A673 (cell line): Measurements from ENCODE around the gene LMF1. TPM values are rescaled to one million over a fixed set of nuclear protein-coding genes. Genes with fewer than 3 reads are reported as not detected.

Experiments used
- BruUV-seq: library from RNA; stranded (reverse); fragments of 400-500 nt; replicated peaks from 2 replicates; lab custom pipeline; 2021; lab: Mats Ljungman, UMichigan
- CTCF ChIA-PET: fragments of 300-600 bp; sonication (Branson Sonifier 250); formaldehyde crosslinking; loops from one replicate; lab custom pipeline; 2022; ENCODE audit warnings: antibody characterized with exemption; lab: Charles Lee
- POLR2A ChIA-PET: fragments of 300-600 bp; sonication (Branson Sonifier 250); formaldehyde crosslinking; loops from one replicate; lab custom pipeline; 2022; ENCODE audit warnings: antibody characterized with exemption; ENCODE audit not compliant: low non-redundant PET; lab: Charles Lee
- DNase-seq: peaks from one replicate; pipeline ENCODE4 v3.0.0-alpha.2; 2015; ENCODE audit warnings: low spot score
- H3K27ac ChIP-seq: fragments of 200-600 bp; sonication (generic); 2 replicates; pipeline ENCODE4 v1.5.1; 2016; ENCODE audit warnings: mixed run types, low read depth, mild to moderate bottlenecking, mixed read lengths, antibody characterized with exemption, low read length; ENCODE audit not compliant: poor library complexity, severe bottlenecking
- H3K27me3 ChIP-seq: fragments of 200-600 bp; sonication (generic); replicated peaks from 2 replicates; pipeline ENCODE4 v1.6.1; 2017; ENCODE audit warnings: mixed run types, low read depth, mild to moderate bottlenecking, mixed read lengths, antibody characterized with exemption, low read length; ENCODE audit not compliant: insufficient read depth, poor library complexity
- H3K36me3 ChIP-seq: fragments of 200-600 bp; sonication (generic); 2 replicates; pipeline ENCODE4 v1.6.1; 2016; ENCODE audit warnings: mixed run types, mild to moderate bottlenecking, mixed read lengths, antibody characterized with exemption, low read length; ENCODE audit not compliant: insufficient read depth, poor library complexity, severe bottlenecking
- H3K4me1 ChIP-seq: fragments of 200-600 bp; sonication (generic); 2 replicates; pipeline ENCODE4 v1.6.1; 2017; ENCODE audit warnings: mixed run types, mild to moderate bottlenecking, mixed read lengths, antibody characterized with exemption, low read length; ENCODE audit not compliant: insufficient read depth, poor library complexity, severe bottlenecking
- H3K4me3 ChIP-seq: fragments of 200-600 bp; sonication (generic); 2 replicates; pipeline ENCODE4 v1.5.1; 2016; ENCODE audit warnings: low read depth, mixed run types, mild to moderate bottlenecking, mixed read lengths, low read length; ENCODE audit not compliant: poor library complexity, severe bottlenecking
- H3K9me3 ChIP-seq: fragments of 200-600 bp; sonication (generic); 2 replicates; pipeline ENCODE4 v1.6.1; 2016; ENCODE audit warnings: mixed run types, low read depth, mild to moderate bottlenecking, mixed read lengths, antibody characterized with exemption, low read length; ENCODE audit not compliant: poor library complexity, severe bottlenecking
- CTCF ChIP-seq: fragments of 300-800, 200-600 bp; sonication (generic); conservative IDR thresholded peaks from 2 replicates; pipeline ENCODE4 v1.5.1; 2017; ENCODE audit warnings: low read depth, mild to moderate bottlenecking, antibody characterized with exemption, low read length, moderate library complexity, mixed read lengths
- EZH2 ChIP-seq: fragments of 200-600 bp; sonication (generic); IDR thresholded peaks from 2 replicates; pipeline ENCODE4 v1.6.1; 2017; ENCODE audit warnings: borderline replicate concordance, low read depth, mild to moderate bottlenecking, mixed read lengths, antibody characterized with exemption, low read length; ENCODE audit not compliant: poor library complexity, severe bottlenecking
- intact Hi-C: fragments of 100-400 bp; cut with micrococcal nuclease; formaldehyde crosslinking; loops from one replicate; pipeline ENCODE4 v1.10.0; 2022; ENCODE audit not compliant: unreplicated experiment
- total RNA-seq: library from RNA; stranded (reverse); gene quantifications from 2 replicates; pipeline ENCODE4 v1.2.3, GENCODE V29; 2021

The LMF1 gene
- total RNA-seq, 1 experiment from 2014 or later = 21.0 TPM

GRCh38 chr16:981695-982144 lies 10.9 kb upstream of the LMF1 start, which contains the start of gene SOX8:
Gene SOX8 (plus strand): TSS chr16:981770. CDS start chr16:981923, 153 bp downstream.
- H3K27me3 ChIP-seq = peaks cover 20% of the 10 kb centered on the region
- intact Hi-C loops = no loop called here
- no peak for DNase-seq
- H3K4me3 ChIP-seq = peak within 1 kb of the TSS; percentile 57
- TF ChIP-seq CTCF = no peak
- no peak for TF ChIP-seq EZH2
- POLR2A ChIA-PET = interaction anchor here (0.6 kb wide), 1 partner anchor 41 kb away, joined by 11 read pairs; no protein-coding TSS in a partner anchor
- H3K4me1 ChIP-seq = peaks cover 8% of the 10 kb centered on the region
- H3K9me3 ChIP-seq = no peaks in the 10 kb centered on the region
- CTCF ChIA-PET = interaction anchor here (0.6 kb wide), 2 partner anchors 75 to 269 kb away, joined by 3 to 12 read pairs; no protein-coding TSS in a partner anchor
- BruUV-seq = no TSS peak
- no peaks in the 10 kb centered on the region for H3K36me3 ChIP-seq
- H3K27ac ChIP-seq = no peak within 1 kb of the TSS

- Histone ChIP-seq H3K36me3 (no peaks in the 10 kb centered on the region), H3K4me1 (peaks cover 4% of the 10 kb centered on the region), H3K9me3 (no peaks in the 10 kb centered on the region), H3K27ac (no peak overlapping the region), H3K27me3 (peaks cover 20% of the 10 kb centered on the region), H3K4me3 (peak overlapping the region; percentile 57)
- no TSS peak for BruUV-seq
- no peak for DNase-seq
- POLR2A ChIA-PET = interaction anchor here (0.6 to 0.9 kb wide), 2 partner anchors 17 to 751 kb away, joined by 3 to 4 read pairs; partner anchors contain the start of gene LUC7L
- CTCF ChIA-PET = no interaction called here
- TF ChIP-seq EZH2 (no peak), CTCF (no peak)
- intact Hi-C loops = no loop called here
Observed at GRCh38 chr16:980595-980854, 9.7 kb upstream of the LMF1 start.

GRCh38 chr16:979859-980594 lies 9.2 kb upstream of the LMF1 start:
- no peaks in the 10 kb centered on the region for H3K36me3 ChIP-seq
- POLR2A ChIA-PET = interaction anchor here (0.6 to 0.9 kb wide), 2 partner anchors 17 to 751 kb away, joined by 3 to 4 read pairs; partner anchors contain the start of gene LUC7L
- no peak for DNase-seq
- no peaks in the 10 kb centered on the region for H3K9me3 ChIP-seq
- H3K27ac ChIP-seq = no peak overlapping the region
- CTCF ChIA-PET = no interaction called here
- BruUV-seq = no TSS peak
- intact Hi-C loops = no loop called here
- H3K4me1 ChIP-seq = peaks cover 4% of the 10 kb centered on the region
- peak overlapping the region; percentile 57 for H3K4me3 ChIP-seq
- TF ChIP-seq EZH2 (no peak), CTCF (no peak)
- peaks cover 20% of the 10 kb centered on the region for H3K27me3 ChIP-seq
